Activated T-cell treated with anti-CD3 and anti-CD28 coated beads, Interleukin-2, amount 50 U/mL, for 4 hours (primary cell): Measurements from ENCODE around the gene B4GALT3. TPM values are rescaled to one million over a fixed set of nuclear protein-coding genes. Genes with fewer than 3 reads are reported as not detected.
"Not testable (repeated sequence)": the region's sequence is repeated elsewhere in the genome, so short reads cannot be mapped to it uniquely, and the experiment has no call there.

Source experiments
- ATAC-seq, 2 donors: fragments of 200-7000 bp; cut with Tn5 transposase; one replicate each; pipeline ENCODE4 v1.10.0; 2021
- DNase-seq: peaks from one replicate; pipeline ENCODE4 v3.0.0-alpha.2; 2020
- H3K27me3 Mint-ChIP-seq: one replicate; pipeline ENCODE4 v1.8.0; 2021; ENCODE audit warnings: low read depth, mixed read lengths
- H3K36me3 Mint-ChIP-seq: one replicate; pipeline ENCODE4 v1.8.0; 2022; ENCODE audit warnings: mixed read lengths; ENCODE audit not compliant: insufficient read depth
- H3K4me1 Mint-ChIP-seq: one replicate; pipeline ENCODE4 v1.8.0; 2021; ENCODE audit warnings: low read depth, mixed read lengths
- H3K4me3 Mint-ChIP-seq: one replicate; pipeline ENCODE4 v1.8.0; 2021; ENCODE audit warnings: mild to moderate bottlenecking, moderate library complexity, mixed read lengths
- H3K9me3 Mint-ChIP-seq: one replicate; pipeline ENCODE4 v1.8.0; 2021; ENCODE audit warnings: mixed read lengths
- total RNA-seq, 3 donors: library from RNA; stranded (reverse); gene quantifications; one replicate each; pipeline ENCODE4 v1.2.1, GENCODE V29; 2021

B4GALT3 gene
- 10 to 100 TPM; 73.9 to 76.3 (median 75.9) TPM for total RNA-seq

GRCh38 chr1:161177112-161177935 lies at the start of gene B4GALT3:
Gene B4GALT3 (minus strand): TSS chr1:161177507. CDS start chr1:161176060, 1,447 bp downstream.
- Mint-ChIP-seq H3K4me3 (peak within 1 kb of the TSS; percentile 94), H3K36me3 (peaks cover 22% of the 10 kb centered on the region)

GRCh38 chr1:161226759-161227158 lies 49.5 kb upstream of the B4GALT3 start:
- H3K9me3 Mint-ChIP-seq: no peaks in the 10 kb centered on the region
- peak overlapping the region; percentile 100 for H3K4me3 Mint-ChIP-seq

More at GRCh38 chr1:161177112-161177935, at the start of gene B4GALT3:
- DNase-seq (peak; percentile 98), ATAC-seq (peak; percentile 89 to 90)
- H3K4me1 Mint-ChIP-seq: peaks cover 68% of the 10 kb centered on the region
- no peaks in the 10 kb centered on the region for H3K27me3 Mint-ChIP-seq
- no peaks in the 10 kb centered on the region for H3K9me3 Mint-ChIP-seq

GRCh38 chr1:161226320-161226711 lies 49.0 kb upstream of the B4GALT3 start:
- ATAC-seq: no peak
- peak overlapping the region; percentile 100 for H3K4me3 Mint-ChIP-seq
- H3K9me3 Mint-ChIP-seq: no peaks in the 10 kb centered on the region
- peaks cover 7% of the 10 kb centered on the region for H3K36me3 Mint-ChIP-seq
- H3K27me3 Mint-ChIP-seq: peaks cover 1% of the 10 kb centered on the region
- no peak for DNase-seq
- H3K4me1 Mint-ChIP-seq: peaks cover 33% of the 10 kb centered on the region

More at GRCh38 chr1:161226759-161227158, 49.5 kb upstream of the B4GALT3 start:
- H3K36me3 Mint-ChIP-seq: peaks cover 7% of the 10 kb centered on the region
- ATAC-seq (no peak), DNase-seq (no peak)
- peaks cover 1% of the 10 kb centered on the region for H3K27me3 Mint-ChIP-seq
- peaks cover 33% of the 10 kb centered on the region for H3K4me1 Mint-ChIP-seq

- Mint-ChIP-seq H3K36me3 (peaks cover 7% of the 10 kb centered on the region), H3K4me3 (peak within 1 kb of the TSS; percentile 100), H3K4me1 (peaks cover 33% of the 10 kb centered on the region), H3K27me3 (peaks cover 1% of the 10 kb centered on the region), H3K9me3 (no peaks in the 10 kb centered on the region)
- ATAC-seq: peak; percentile 95 to 97
- peak; percentile 83 for DNase-seq
Measured at GRCh38 chr1:161225534-161226319, 48.4 kb upstream of the B4GALT3 start, which contains the start of gene TOMM40L. Gene TOMM40L (plus strand): TSS chr1:161226060. CDS start chr1:161226490, 430 bp downstream.

- peak in 1 of 2 donors; percentile 2 for ATAC-seq
- Mint-ChIP-seq H3K9me3 (no peaks in the 10 kb centered on the region), H3K4me1 (peaks cover 33% of the 10 kb centered on the region), H3K36me3 (peaks cover 6% of the 10 kb centered on the region), H3K4me3 (no peak overlapping the region), H3K27me3 (peaks cover 1% of the 10 kb centered on the region)
- no peak for DNase-seq
Measured at GRCh38 chr1:161225178-161225533, 47.8 kb upstream of the B4GALT3 start.

- H3K9me3 Mint-ChIP-seq, DNase-seq, H3K27me3 Mint-ChIP-seq, ATAC-seq, H3K4me3 Mint-ChIP-seq, H3K36me3 Mint-ChIP-seq: not testable (repeated sequence)
- peaks cover 35% of the 10 kb centered on the region for H3K4me1 Mint-ChIP-seq
Measured at GRCh38 chr1:161224695-161225087, 47.4 kb upstream of the B4GALT3 start.

GRCh38 chr1:161223805-161224694 lies 46.7 kb upstream of the B4GALT3 start:
- Mint-ChIP-seq H3K4me3 (no peak overlapping the region), H3K27me3 (peaks cover 1% of the 10 kb centered on the region), H3K4me1 (peaks cover 40% of the 10 kb centered on the region), H3K9me3 (no peaks in the 10 kb centered on the region), H3K36me3 (peaks cover 1% of the 10 kb centered on the region)
- ATAC-seq (no peak), DNase-seq (no peak)

- Mint-ChIP-seq H3K4me1 (peaks cover 49% of the 10 kb centered on the region), H3K27me3 (peaks cover 1% of the 10 kb centered on the region), H3K4me3 (no peak overlapping the region), H3K9me3 (no peaks in the 10 kb centered on the region), H3K36me3 (no peaks in the 10 kb centered on the region)
- ATAC-seq (no peak), DNase-seq (no peak)
Measured at GRCh38 chr1:161222175-161223019, 45.1 kb upstream of the B4GALT3 start.

GRCh38 chr1:161220002-161220401 lies 42.7 kb upstream of the B4GALT3 start:
- ATAC-seq (no peak), DNase-seq (no peak)
- no peak overlapping the region for H3K4me3 Mint-ChIP-seq
- H3K9me3 Mint-ChIP-seq: no peaks in the 10 kb centered on the region
- H3K27me3 Mint-ChIP-seq: peaks cover 1% of the 10 kb centered on the region
- peaks cover 3% of the 10 kb centered on the region for H3K36me3 Mint-ChIP-seq
- H3K4me1 Mint-ChIP-seq: peaks cover 40% of the 10 kb centered on the region

- no peak for ATAC-seq
- H3K4me1 Mint-ChIP-seq: peaks cover 44% of the 10 kb centered on the region
- DNase-seq: no peak
- H3K4me3 Mint-ChIP-seq: no peak overlapping the region
- peaks cover 1% of the 10 kb centered on the region for H3K27me3 Mint-ChIP-seq
- H3K9me3 Mint-ChIP-seq: no peaks in the 10 kb centered on the region
- peaks cover 8% of the 10 kb centered on the region for H3K36me3 Mint-ChIP-seq
Measured at GRCh38 chr1:161219078-161219892, 42.0 kb upstream of the B4GALT3 start.

GRCh38 chr1:161218301-161219077 lies 41.2 kb upstream of the B4GALT3 start:
- DNase-seq (no peak), ATAC-seq (no peak)
- no peak overlapping the region for H3K4me3 Mint-ChIP-seq
- peaks cover 14% of the 10 kb centered on the region for H3K36me3 Mint-ChIP-seq
- H3K4me1 Mint-ChIP-seq: peaks cover 44% of the 10 kb centered on the region
- H3K27me3 Mint-ChIP-seq: peaks cover 1% of the 10 kb centered on the region
- H3K9me3 Mint-ChIP-seq: no peaks in the 10 kb centered on the region

- Mint-ChIP-seq H3K9me3 (no peaks in the 10 kb centered on the region), H3K4me1 (peaks cover 44% of the 10 kb centered on the region), H3K27me3 (no peaks in the 10 kb centered on the region), H3K36me3 (peaks cover 19% of the 10 kb centered on the region), H3K4me3 (no peak overlapping the region)
- no peak for DNase-seq
- no peak for ATAC-seq
Measured at GRCh38 chr1:161217831-161218230, 40.5 kb upstream of the B4GALT3 start.
